HG03097 (cell line): ENCODE results near the gene ACTC1.

ENCODE experiments used
- ATAC-seq: cut with Tn5 transposase; IDR thresholded peaks from one replicate; pipeline ENCODE4 v1.9.1; 2021; ENCODE audit not compliant: unreplicated experiment, low FRiP score

Gene ACTC1

DNA sequence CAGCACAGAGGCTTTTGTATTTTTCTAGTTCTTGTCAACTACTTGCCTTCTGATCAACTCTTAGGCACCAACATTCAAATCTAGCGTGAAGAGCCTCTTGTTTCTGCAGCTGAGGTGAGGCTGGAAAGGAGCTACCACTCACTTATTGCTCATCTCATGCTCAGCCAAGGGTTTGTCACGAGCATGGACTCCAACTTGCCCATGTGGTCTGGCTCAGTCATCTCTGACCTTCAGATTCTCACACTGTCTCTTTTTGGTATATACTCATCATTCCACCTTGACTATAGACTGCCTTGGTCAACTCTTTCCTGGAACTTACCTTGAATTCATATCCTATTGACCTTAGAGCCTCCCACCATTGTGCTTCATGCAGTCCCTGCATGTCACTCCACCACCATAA, 35.4 kb downstream of the ACTC1 start:
- ATAC-seq: no peak

DNA sequence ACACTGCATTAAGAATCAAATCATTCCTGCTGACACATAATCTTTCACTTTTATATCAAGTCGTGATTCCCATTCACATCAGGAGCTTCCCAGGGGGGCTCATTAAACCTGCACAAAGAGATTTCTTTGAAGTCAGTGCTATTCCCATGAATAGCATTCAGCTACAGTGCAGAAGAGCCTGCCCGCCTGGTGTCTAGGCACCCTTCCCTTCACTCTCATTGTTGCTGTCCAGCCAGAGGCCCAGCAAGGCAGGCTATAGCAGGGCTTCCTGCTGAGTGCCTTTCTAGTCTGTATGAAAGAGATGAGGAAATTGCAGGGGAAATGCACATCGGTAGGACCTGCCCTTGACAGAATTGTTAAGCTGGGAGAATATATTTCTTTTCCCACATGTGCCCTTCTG, 36.0 kb downstream of the ACTC1 start:
- ATAC-seq: no peak

DNA sequence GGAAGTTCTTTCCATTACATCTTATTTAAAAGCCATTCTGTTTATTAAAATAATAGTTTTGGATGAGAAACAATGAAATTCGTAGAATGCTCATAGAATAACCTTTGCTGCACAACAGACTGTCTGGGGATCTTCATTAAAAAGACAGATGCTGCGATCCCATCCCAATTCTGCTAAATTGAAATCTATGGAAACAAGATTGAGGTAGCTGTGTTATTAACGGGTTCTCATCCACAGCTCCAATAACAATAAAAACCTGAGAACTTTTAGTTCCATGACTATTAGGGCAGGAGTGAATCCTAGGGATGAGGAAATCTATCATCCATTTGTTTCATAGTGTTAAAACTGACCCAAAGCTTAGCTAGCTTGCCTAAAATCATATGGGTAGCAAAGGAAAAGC, 38.1 kb downstream of the ACTC1 start:
- no peak for ATAC-seq

DNA sequence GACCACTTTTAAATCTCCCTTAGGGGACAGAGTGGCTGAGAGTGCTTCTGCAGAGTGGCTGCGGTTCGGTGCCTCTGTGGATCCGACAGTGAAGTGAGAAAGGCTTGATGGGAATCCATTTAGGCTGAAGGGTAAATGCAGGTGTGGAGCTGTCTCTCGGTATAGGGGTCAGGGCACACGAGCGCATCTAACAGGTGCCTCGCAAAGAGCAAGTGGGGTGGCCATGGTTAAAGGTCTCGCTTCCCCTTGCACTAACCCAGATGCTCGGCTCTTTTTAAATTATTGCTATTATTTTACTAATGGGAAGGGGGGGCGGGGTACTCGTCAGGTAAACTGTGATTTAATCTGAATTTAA, 40.0 kb downstream of the ACTC1 start:
- no peak for ATAC-seq

DNA sequence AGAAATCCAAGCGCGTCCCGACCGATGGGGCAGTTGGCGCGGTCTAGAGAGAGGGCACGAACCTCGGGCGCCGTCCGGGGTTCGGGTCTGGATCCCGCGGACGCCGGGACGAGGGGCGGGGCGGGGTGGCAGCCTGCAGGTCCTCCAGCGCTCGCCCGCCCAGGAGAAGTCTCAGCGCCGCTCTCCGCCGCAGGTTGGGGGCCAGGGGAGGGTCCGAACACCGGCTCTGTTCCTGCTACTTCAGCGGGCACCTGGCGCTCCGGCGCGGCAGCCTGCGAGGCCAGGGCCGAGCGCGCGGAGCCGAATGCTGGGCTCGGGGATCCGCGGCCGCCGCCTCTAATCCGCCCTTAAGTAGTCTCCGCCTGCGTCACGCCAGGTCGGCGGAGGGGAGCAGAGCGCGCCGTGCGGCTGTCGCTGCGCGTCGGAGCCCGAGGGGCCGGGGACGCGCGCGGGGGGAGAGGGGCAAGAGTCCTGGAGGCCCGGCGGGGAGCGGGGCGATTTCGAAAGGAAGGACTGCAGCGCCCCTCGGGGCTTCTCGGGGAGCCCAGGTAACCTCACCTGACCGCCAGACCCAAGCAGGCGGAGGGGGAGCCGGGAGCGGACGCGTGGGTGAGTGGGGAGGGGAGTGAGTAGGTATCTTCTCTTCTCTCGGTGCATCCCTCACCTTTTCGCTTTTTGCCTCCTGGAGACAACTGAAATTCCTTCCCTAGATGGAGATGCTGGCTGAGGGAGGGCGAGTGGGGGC, 40.5 kb downstream of the ACTC1 start, which contains the start of gene GJD2:
GJD2 (minus strand) TSS at position 325 of the 745 bp plus-strand sequence. CDS start 510 bp downstream, outside the sequence.
- no peak for ATAC-seq

DNA sequence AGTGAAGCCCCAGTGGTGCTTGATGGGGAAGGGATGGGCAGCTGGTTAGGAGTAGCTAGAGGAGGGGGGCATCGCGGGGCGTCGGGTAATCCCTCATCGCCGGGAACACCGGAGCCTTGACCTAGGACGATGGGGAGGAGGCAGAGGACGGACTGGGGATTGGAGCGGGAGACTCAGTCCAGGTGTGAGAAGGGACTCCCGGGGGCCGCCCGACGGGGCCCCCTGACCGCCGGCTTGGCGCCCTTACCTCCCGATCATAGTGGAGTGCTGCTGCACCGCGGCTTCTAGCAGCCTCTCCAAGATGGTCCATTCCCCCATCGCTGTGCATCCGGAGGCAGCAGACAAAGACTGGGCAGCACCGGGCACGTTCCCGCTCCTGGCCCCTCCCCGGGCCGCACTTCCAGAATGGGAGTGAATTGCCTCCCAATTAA, 41.2 kb downstream of the ACTC1 start:
- no peak for ATAC-seq

DNA sequence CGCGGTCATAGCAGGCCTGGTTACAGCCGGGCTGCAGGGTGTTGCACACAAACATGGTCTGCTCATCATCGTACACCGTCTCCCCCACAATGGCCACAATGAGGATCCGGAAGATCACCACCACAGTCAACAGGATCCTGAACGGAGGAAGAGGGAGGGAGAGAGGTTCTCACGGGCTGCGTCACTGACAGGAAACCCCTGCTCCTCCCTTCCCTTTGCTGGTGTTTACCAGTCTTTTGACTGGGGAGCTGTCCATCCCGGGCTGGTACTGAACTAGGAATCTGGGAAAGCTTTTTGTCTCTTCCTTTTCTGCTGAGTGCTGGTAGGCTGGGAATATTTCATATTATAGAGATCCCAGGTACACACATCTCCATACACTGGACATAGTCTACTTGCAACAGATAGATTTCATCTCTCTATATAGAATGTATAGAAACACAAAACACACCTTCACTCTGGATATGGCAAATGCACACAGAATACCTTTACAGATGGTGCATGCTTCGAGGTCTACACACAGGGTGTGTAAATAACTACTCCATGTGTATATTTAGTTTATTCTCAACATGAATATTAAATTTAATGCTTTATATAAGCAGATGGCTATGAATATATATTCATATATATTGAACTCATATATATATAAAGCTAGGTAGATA, 42.0 kb downstream of the ACTC1 start:
- ATAC-seq: no peak

DNA sequence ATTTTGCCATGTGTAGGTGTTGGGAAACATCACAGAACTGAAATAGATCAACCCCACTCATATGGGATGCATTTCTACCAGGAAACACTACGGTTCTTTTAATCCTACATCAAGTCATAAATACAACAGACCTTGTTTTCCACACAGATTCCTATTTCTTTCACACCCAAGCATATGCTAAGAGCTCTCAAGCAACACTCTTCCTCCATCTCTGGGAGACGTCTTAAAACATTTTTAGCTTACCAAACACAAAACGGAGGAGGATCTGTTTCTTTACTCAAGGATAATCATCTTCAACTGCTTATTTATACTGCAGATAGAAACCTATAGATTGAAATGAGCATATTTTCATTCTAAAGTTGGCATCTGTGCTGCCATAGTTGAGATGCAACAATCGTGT, 45.7 kb downstream of the ACTC1 start:
- no peak for ATAC-seq
